H1 (cell line): Measurements from ENCODE around the gene TRMT6. TPM values are rescaled to one million over a fixed set of nuclear protein-coding genes. Genes with fewer than 3 reads are reported as not detected.

Experiments used
- ASH2L ChIP-seq: fragments of 200-600, 300-600 bp; sonication (generic); IDR thresholded peaks from one replicate; pipeline ENCODE4 v1.7.1; 2017; ENCODE audit warnings: low read length
- CHD7 ChIP-seq: fragments of 300-600 bp; sonication (generic); IDR thresholded peaks from 2 replicates; pipeline ENCODE4 v1.7.1; 2012; ENCODE audit warnings: low read length, moderate library complexity, mild to moderate bottlenecking, inconsistent platforms; ENCODE audit not compliant: insufficient replicate concordance
- polyA plus RNA-seq, 7 experiments: library from polyadenylated mRNA; depleted of rRNA in 3 of 7; stranded (reverse) in 5 of 7; unstranded in 2 of 7; fragments of >200 nt in 5 of 7; fragments of 200-250 nt in 2 of 7; gene quantifications; 1 replicate in 5 of 7; 2 replicates in 1 of 7; 4 replicates in 1 of 7; pipeline versions ENCODE4 v1.2.1 to v1.2.3, GENCODE V29; 2011 to 2013; ENCODE audit warnings: missing spikeins in 2 of 7, mixed read lengths in 2 of 7
- total RNA-seq: library from RNA; stranded (reverse); fragmentation: NEBNext Ultra II Directional; extraction: Animal tissue kit (Norgen Biotek cat#: 25700); gene quantifications from 2 replicates; pipeline ENCODE4 v1.2.1, GENCODE V29; 2021

TRMT6 gene
- total and polyA plus RNA-seq, 2 of the 8 experiments (the other 6 are each of a cell fraction or from before 2014, with no cell fraction given), result 6.9 to 23.3 TPM

DNA sequence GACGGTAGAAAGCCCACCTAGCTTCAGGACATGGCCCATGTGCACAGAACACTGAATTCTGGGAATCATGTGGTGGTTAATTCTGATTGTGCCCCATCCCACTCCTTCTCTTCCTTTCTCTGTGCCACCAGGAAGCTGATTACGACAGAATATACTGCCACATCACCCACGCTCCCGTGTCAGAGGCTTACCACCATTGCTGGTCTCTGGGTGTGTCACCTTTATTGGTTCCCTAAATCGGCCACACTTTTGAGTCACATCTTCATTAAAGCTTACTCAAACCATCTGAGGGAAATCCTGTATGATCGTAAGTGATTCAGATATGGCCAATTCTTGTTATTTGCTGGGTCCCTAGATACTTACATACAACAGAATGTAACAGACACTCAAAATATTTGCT, 3.1 kb downstream of the TRMT6 start (continued):
- TF ChIP-seq CHD7, result no peak
- no peak for TF ChIP-seq ASH2L
